SH-SY5Y (cell line): Measurements from ENCODE around the gene TMEM191C.

Experiments
- GATA2 ChIP-seq: IDR thresholded peaks from 2 replicates; pipeline ENCODE4 v1.6.1; 2011; ENCODE audit warnings: mild to moderate bottlenecking, low read depth, low read length
- GATA3 ChIP-seq: IDR thresholded peaks from 2 replicates; pipeline ENCODE4 v1.6.1; 2011; ENCODE audit warnings: low read depth, mild to moderate bottlenecking, low read length, moderate library complexity

TMEM191C gene

GRCh38 chr22:21450320-21450831 lies 16.8 kb upstream of the TMEM191C start:
- no peak for TF ChIP-seq GATA3
- no peak for TF ChIP-seq GATA2

- TF ChIP-seq GATA3 (no peak), GATA2 (no peak)
Measured at GRCh38 chr22:21450858-21451353, 16.3 kb upstream of the TMEM191C start.

GRCh38 chr22:21451545-21452520 lies 15.4 kb upstream of the TMEM191C start:
- TF ChIP-seq GATA3 (no peak), GATA2 (no peak)

GRCh38 chr22:21455334-21456089 lies 11.7 kb upstream of the TMEM191C start:
- TF ChIP-seq GATA3 (no peak), GATA2 (no peak)

- TF ChIP-seq GATA3: no peak
- TF ChIP-seq GATA2: no peak
Measured at GRCh38 chr22:21457023-21457787, 10.0 kb upstream of the TMEM191C start.
